GM12873 (cell line): ENCODE data around the gene TMEM151B.
A peak's percentile ranks its signal among the peaks of the same experiment; 100 is the strongest.

Experiments
- CTCF ChIP-seq: IDR thresholded peaks from 2 replicates; pipeline ENCODE4 v1.5.1; 2012; ENCODE audit warnings: low read depth, mild to moderate bottlenecking, moderate library complexity, low read length, control low read depth; ENCODE audit not compliant: insufficient read depth; ENCODE audit errors: missing control alignments

Gene TMEM151B

GRCh38 chr6:44260451-44261297 is 9.6 kb upstream of the TMEM151B start:
- no peak for TF ChIP-seq CTCF

- no peak for TF ChIP-seq CTCF
Observed at GRCh38 chr6:44261581-44261980, 8.7 kb upstream of the TMEM151B start.

GRCh38 chr6:44262467-44263353 is 7.5 kb upstream of the TMEM151B start:
- no peak for TF ChIP-seq CTCF

- TF ChIP-seq CTCF = no peak
Observed at GRCh38 chr6:44263354-44264100, 6.7 kb upstream of the TMEM151B start.

GRCh38 chr6:44264154-44265006 is 5.9 kb upstream of the TMEM151B start:
- TF ChIP-seq CTCF = no peak

- TF ChIP-seq CTCF = peak; percentile 46
Observed at GRCh38 chr6:44265007-44265721, 5.1 kb upstream of the TMEM151B start, which contains the start of gene NFKBIE. Gene NFKBIE, minus strand, starts transcription at chr6:44265551. Its CDS starts 205 bp downstream, at chr6:44265346.
